ENCODE data around the gene SPATA2L.

GRCh38 chr16:89700649-89701424 is 668 bp downstream of the SPATA2L start:
- no peak for TF ChIP-seq CTCF (IDR thresholded peaks at IDR 0.05)
- TF ChIP-seq POLR2AphosphoS5 (IDR thresholded peaks at IDR 0.05; ENCODE audit: insufficient read depth in 1 of 2, low read depth in 1 of 2), result no peak
- no peak for TF ChIP-seq POLR2A (IDR thresholded peaks at IDR 0.05)

All from vagina (tissue), 2 donors.